HepG2 (cell line): ENCODE measurements around the gene C1QL4. TPM values are rescaled to one million over a fixed set of nuclear protein-coding genes. Genes with fewer than 3 reads are reported as not detected.

Experiments
- CENPT ChIP-seq: sonication (generic); formaldehyde crosslinking; IDR thresholded peaks from 2 replicates; pipeline ENCODE4 v1.8.0; 2022; ENCODE audit warnings: low read depth, mild to moderate bottlenecking, moderate library complexity, missing genetic modification reagents
- FOSL2 ChIP-seq: sonication (generic); formaldehyde crosslinking; IDR thresholded peaks from 2 replicates; pipeline ENCODE4 v1.4.0; 2020; ENCODE audit warnings: missing genetic modification reagents
- GATAD2A ChIP-seq: IDR thresholded peaks from 2 replicates; pipeline ENCODE4 v1.6.1; 2016
- LCORL ChIP-seq, 2 experiments: fragments of 450-650 bp in 1 of 2; sonication (generic) in 1 of 2; formaldehyde crosslinking in 1 of 2; IDR thresholded peaks; 2 replicates each; pipeline versions ENCODE4 v1.5.0 to v1.6.1; 2017 to 2020; ENCODE audit warnings: antibody characterized with exemption in 1 of 2, missing genetic modification reagents in 1 of 2
- RAD21 ChIP-seq: fragments of 450-650 bp; formaldehyde crosslinking; IDR thresholded peaks from 2 replicates; pipeline ENCODE4 v1.5.0; 2020; ENCODE audit warnings: mild to moderate bottlenecking
- RBAK ChIP-seq: sonication (generic); formaldehyde crosslinking; IDR thresholded peaks from 2 replicates; pipeline ENCODE4 v1.5.1; 2020; ENCODE audit warnings: mild to moderate bottlenecking, missing genetic modification reagents
- RBFOX2 ChIP-seq: fragments of 200-400 bp; formaldehyde crosslinking; IDR thresholded peaks from 2 replicates; pipeline ENCODE4 v1.6.1; 2017; ENCODE audit warnings: low read depth, mild to moderate bottlenecking, low read length
- SMC3 ChIP-seq: IDR thresholded peaks from 2 replicates; pipeline ENCODE4 v1.6.1; 2011; ENCODE audit warnings: low read length, improper control_type of control experiment
- XRCC5 ChIP-seq: fragments of 200-400 bp; formaldehyde crosslinking; optimal IDR thresholded peaks from 2 replicates; pipeline ENCODE3; 2017; ENCODE audit warnings: mild to moderate bottlenecking, low read length
- ZBTB10 ChIP-seq: sonication (generic); formaldehyde crosslinking; IDR thresholded peaks from 2 replicates; pipeline ENCODE4 v1.4.0; 2020; ENCODE audit warnings: missing genetic modification reagents, borderline replicate concordance
- ZNF160 ChIP-seq: sonication (generic); formaldehyde crosslinking; IDR thresholded peaks from 2 replicates; pipeline ENCODE4 v1.8.0; 2022; ENCODE audit warnings: mild to moderate bottlenecking, inconsistent platforms, missing genetic modification reagents
- ZNF550 ChIP-seq: sonication (generic); formaldehyde crosslinking; IDR thresholded peaks from 2 replicates; pipeline ENCODE4 v1.4.0; 2020; ENCODE audit warnings: mild to moderate bottlenecking, missing genetic modification reagents, borderline replicate concordance
- ZNF687 ChIP-seq: sonication (generic); formaldehyde crosslinking; IDR thresholded peaks from 2 replicates; pipeline ENCODE4 v1.5.1; 2020; ENCODE audit warnings: mild to moderate bottlenecking, missing genetic modification reagents, moderate library complexity
- ZNF768 ChIP-seq: sonication (generic); formaldehyde crosslinking; IDR thresholded peaks from 2 replicates; pipeline ENCODE4 v1.4.0; 2020; ENCODE audit warnings: missing genetic modification reagents
- polyA plus RNA-seq, 8 experiments: library from polyadenylated mRNA; depleted of rRNA in 3 of 8; stranded (reverse) in 7 of 8; unstranded in 1 of 8; fragments of >200 nt; fragmentation: Illumina TruSeq in 4 of 8; extraction: Trizol in 4 of 8; gene quantifications; 2 replicates each; pipeline versions ENCODE4 v1.2.1 to v1.2.3, GENCODE V29; 2011 to 2016; ENCODE audit warnings: low read depth in 4 of 8, missing spikeins in 1 of 8, mixed read lengths in 1 of 8; ENCODE audit not compliant: insufficient read depth in 1 of 8
- total RNA-seq, 5 experiments: library from RNA; depleted of rRNA; stranded (reverse); fragments of >200 nt; fragmentation: Illumina TruSeq; extraction: Trizol; gene quantifications; 2 replicates each; pipeline ENCODE4 v1.2.3, GENCODE V29; 2016; ENCODE audit warnings: low read depth in 1 of 5
- TF ChIP-seq, protein P1 (sequence below), 2 experiments: sonication (generic) in 1 of 2; formaldehyde crosslinking in 1 of 2; IDR thresholded peaks; 2 replicates each; pipeline versions ENCODE4 v1.4.0 to v1.6.1; 2018 to 2020; ENCODE audit warnings: missing genetic modification reagents in 2 of 2, borderline replicate concordance in 1 of 2, low read depth in 1 of 2, mild to moderate bottlenecking in 1 of 2, missing biosample characterization in 1 of 2

C1QL4 gene
- total and polyA plus RNA-seq, 2 of the 13 experiments (the other 11 are each of a cell fraction or from before 2014, with no cell fraction given) = 0.03 TPM; not detected in 1

GRCh38 chr12:49331380-49332222 is 5.4 kb downstream of the C1QL4 start (continued):
- TF ChIP-seq, protein P1, sequence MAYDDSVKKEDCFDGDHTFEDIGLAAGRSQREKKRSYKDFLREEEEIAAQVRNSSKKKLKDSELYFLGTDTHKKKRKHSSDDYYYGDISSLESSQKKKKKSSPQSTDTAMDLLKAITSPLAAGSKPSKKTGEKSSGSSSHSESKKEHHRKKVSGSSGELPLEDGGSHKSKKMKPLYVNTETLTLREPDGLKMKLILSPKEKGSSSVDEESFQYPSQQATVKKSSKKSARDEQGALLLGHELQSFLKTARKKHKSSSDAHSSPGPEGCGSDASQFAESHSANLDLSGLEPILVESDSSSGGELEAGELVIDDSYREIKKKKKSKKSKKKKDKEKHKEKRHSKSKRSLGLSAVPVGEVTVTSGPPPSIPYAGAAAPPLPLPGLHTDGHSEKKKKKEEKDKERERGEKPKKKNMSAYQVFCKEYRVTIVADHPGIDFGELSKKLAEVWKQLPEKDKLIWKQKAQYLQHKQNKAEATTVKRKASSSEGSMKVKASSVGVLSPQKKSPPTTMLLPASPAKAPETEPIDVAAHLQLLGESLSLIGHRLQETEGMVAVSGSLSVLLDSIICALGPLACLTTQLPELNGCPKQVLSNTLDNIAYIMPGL (CRISPR knock-in tag; IDR thresholded peaks at IDR 0.05; ENCODE audit: borderline replicate concordance in 1 of 2, low read depth in 1 of 2) = 0 out of 4 replicates have a peak, but pooled peaks of 1 of the 2 experiments have one; percentile 30
- TF ChIP-seq XRCC5 (peak; percentile 69), GATAD2A (CRISPR knock-in tag) (0 out of 2 replicates have a peak, but pooled peaks have one; percentile 19), RAD21 (CRISPR knock-in tag) (peak; percentile 84), SMC3 (peak; percentile 59), LCORL (IDR thresholded peaks at IDR 0.05) (no peak), LCORL (CRISPR knock-in tag; IDR thresholded peaks at IDR 0.05) (0 out of 2 replicates have a peak, but pooled peaks have one; percentile 35), ZNF768 (CRISPR knock-in tag) (no peak), FOSL2 (CRISPR knock-in tag) (0 out of 2 replicates have a peak, but pooled peaks have one; percentile 21), ZNF550 (CRISPR knock-in tag) (no peak), RBAK (CRISPR knock-in tag) (no peak), ZBTB10 (CRISPR knock-in tag) (no peak), CENPT (no peak), RBFOX2 (no peak), ZNF160 (CRISPR knock-in tag) (no peak), ZNF687 (CRISPR knock-in tag) (peak; percentile 37)
